ENCODE results near the gene RBM33.

DNA sequence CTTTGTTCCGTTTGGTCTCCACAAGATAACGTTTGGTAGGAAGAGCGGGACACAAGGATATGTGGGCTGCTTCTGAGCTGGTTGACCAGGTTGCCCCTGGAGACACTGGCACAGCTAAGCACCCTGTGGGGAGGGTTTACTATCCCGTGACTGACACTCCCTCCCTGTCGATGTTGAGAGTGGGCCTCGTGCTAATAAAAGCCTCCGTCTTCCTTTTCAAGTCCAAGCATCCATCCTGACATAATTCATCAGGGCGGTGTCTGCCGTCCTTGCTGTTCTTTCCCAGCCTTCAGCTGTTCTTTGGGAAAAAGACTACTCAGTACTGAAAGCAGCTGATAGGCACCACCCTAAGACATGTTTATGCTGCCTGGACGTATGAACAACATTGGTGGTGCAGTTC lies 118.2 kb downstream of the RBM33 start:
- no peak for TF ChIP-seq ZNF169 (tag by site-specific recombination; IDR thresholded peaks at IDR 0.05)
- no peak for TF ChIP-seq CTCF (tag by site-specific recombination; IDR thresholded peaks at IDR 0.05)
- TF ChIP-seq ZNF768 (tag by site-specific recombination; IDR thresholded peaks at IDR 0.05): no peak
- TF ChIP-seq ZNF629 (tag by site-specific recombination; IDR thresholded peaks at IDR 0.05): no peak
- TF ChIP-seq BCL11A (tag by site-specific recombination; IDR thresholded peaks at IDR 0.05; ENCODE audit: low read depth): no peak
- TF ChIP-seq, protein P1, sequence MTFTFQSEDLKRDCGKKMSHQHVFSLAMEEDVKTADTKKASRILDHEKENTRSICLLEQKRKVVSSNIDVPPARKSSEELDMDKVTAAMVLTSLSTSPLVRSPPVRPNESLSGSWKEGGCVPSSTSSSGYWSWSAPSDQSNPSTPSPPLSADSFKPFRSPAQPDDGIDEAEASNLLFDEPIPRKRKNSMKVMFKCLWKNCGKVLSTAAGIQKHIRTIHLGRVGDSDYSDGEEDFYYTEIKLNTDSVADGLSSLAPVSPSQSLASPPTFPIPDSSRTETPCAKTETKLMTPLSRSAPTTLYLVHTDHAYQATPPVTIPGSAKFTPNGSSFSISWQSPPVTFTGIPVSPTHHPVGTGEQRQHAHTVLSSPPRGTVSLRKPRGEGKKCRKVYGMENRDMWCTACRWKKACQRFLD (tag by site-specific recombination; IDR thresholded peaks at IDR 0.05): no peak
